ENCODE results near the gene SNPH.

- no peak for TF ChIP-seq REST (IDR thresholded peaks at IDR 0.05; ENCODE audit: low read depth)
- TF ChIP-seq TEAD4 (IDR thresholded peaks at IDR 0.05), result no peak
- TF ChIP-seq RAD21 (IDR thresholded peaks at IDR 0.05; ENCODE audit: low read depth), result no peak
- no peak for TF ChIP-seq TAF1 (IDR thresholded peaks at IDR 0.05; ENCODE audit: low read depth)
- no peak for TF ChIP-seq ZBTB7A (IDR thresholded peaks at IDR 0.05; ENCODE audit: low read depth)
- TF ChIP-seq CEBPB (IDR thresholded peaks at IDR 0.05), result no peak
- no peak for TF ChIP-seq NFIC (IDR thresholded peaks at IDR 0.05)
Observed at GRCh38 chr20:1296922-1297321, 30.8 kb downstream of the SNPH start.

Data from Ishikawa (cell line).